HG03521 (cell line): ENCODE measurements around the gene TBX2.
A peak's percentile ranks its signal among the peaks of the same experiment; 100 is the strongest.

Experiments used
- ATAC-seq: cut with Tn5 transposase; IDR thresholded peaks from one replicate; pipeline ENCODE4 v1.9.1; 2021; ENCODE audit warnings: mild to moderate bottlenecking, moderate library complexity; ENCODE audit not compliant: unreplicated experiment

Gene TBX2

DNA sequence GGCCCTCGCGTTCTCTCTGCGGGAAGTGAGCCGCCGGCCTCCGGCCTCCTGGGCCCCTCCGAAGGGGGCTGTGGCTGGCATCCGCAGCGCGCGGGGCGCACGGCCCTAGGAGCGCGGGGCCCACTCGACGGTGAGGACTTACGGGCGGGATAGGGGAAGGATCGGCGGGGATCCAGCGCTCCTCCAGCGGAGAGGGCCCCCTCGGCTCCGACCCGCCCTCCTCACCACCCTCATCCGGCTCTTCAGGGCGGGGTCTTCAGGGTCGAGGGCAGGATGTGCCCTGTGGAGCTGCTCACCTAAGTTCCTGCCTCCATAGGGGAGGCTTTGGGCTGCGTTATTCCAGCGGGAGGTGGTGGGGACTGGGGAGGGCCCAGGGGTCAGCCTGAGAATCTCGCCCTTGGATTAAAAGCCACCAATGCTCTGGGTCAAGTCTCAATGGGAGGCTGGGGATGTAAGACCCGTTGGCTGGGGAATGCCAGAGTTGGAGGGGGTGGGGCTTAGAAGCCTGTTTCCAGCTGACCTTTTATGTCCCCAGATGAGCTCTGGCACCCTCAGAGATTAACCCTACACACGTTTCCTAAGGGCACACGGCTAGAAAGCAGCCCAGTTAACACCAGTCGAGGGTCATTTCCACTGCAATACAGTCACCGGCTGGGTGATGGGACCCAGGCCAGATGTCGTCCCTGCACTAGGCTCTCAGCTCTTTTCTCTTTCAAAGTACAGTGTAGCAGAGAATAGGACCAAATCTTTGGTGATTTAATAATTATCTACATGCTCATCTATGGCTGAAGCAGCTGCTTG lies 13.4 kb downstream of the TBX2 start:
- ATAC-seq = peak; percentile 1

DNA sequence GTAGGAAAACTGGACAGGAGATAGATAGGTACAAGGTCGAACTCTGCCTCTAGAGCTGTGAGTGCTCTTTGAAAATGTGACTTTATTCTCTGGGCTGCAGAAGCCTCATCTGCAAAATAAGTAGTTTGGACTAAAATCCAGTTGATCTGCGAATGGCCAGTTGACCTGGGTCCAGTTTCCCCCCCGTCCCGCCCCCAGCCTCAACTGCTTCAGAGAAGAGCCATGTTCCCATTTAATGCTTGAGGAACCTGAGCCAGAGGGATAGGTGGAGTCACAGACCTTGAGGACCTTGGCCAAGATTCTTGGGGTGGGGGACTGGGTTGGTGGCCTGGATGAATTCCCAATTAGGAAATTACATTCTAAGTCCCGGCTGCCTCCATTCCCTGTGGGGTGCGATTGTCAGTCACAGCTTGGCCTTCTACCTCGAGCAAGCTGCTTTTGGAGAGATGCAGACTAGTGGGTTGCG lies 14.1 kb downstream of the TBX2 start:
- ATAC-seq = no peak

DNA sequence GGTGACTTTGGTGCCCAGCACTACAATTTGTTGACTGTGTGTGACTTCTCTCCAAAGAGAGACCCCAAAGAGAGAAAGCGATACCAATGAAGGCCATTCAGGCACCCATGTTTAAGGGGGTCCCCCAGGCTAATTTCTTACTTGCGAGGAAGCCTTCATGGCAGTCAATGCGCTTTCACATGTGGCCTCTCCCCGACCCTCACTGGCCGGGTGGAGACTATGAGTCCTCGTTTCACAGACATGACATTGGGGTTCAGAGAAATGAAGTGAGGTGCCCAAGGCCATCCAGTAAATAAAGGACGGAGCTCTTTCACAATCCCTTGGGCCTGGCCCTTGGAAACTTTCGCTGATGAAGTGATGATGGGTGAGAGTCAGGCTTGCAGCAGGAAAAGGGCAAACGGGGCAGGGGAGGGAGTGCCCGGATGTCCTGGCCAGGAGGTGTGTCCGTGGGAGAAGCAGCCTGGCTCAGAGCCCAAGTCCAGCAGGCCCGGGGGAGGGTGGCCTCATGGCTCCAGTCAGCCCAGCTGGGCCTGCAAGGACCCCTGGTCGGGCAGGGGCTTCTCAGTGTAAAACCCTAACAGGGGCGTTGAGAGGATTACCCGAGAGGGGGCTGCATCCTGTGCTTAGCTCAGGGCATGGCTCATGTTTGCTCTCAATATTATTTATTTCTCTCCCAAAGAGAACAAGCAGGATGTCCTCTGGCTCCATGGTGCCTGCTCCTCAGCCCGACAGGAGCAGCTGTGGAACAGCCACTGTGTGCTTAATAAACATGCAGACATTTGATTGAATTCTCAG lies 14.7 kb downstream of the TBX2 start:
- no peak for ATAC-seq

DNA sequence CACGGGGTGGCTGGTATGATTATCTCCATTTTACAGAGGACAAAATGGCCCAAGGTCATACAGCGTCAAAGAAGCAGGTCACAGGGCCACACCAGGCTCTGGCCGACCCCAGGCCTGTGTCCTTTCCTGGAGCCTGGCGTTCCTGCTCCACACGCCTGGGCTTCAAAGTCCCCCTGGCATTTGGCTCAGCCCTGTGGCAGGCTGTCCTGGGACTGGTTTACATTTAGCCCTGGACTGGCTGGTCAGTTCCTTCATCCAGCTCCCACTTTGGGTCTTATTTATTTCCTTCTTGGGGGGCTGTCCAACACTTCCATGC lies 15.3 kb downstream of the TBX2 start:
- ATAC-seq = no peak

DNA sequence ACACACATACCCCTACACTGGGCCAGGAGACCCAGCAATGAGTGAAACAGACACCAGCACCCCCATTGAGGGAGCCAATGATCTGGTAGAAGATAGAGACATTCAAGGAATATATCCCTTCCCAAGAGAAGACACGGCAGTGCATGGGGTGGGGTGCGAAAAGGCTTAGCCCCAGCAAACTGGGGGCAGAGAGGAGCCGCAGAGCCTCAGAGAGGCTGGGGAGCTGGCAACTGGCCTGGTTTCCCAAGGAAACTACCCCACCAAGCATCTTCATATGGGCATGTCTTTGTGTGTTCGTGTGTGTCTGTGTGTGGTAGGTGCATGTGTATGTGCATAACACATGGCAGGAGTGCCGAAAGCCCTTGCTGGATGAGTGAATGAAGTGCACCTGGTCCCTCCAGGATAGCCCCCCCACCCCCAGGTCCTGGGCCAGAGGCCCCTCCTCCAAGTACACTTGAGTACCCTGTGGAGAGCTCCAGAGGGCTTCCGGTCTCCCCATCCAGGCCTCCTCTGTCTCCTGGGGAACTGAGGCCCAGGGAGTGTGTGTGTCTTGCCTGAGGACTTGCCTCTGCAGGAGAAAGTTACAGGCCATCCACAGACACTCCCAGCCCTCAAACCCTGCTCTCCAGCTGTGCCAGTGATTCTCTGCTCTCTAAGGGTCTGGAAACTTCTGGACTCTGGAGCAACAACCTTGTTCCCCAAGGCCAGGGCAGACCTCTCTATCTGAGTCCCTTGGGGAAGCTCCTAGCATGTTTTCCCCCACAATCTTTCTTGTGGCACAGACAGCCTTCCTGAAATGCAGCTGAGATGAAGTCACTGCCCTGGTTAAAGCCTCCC lies 15.9 kb downstream of the TBX2 start:
- ATAC-seq = no peak

DNA sequence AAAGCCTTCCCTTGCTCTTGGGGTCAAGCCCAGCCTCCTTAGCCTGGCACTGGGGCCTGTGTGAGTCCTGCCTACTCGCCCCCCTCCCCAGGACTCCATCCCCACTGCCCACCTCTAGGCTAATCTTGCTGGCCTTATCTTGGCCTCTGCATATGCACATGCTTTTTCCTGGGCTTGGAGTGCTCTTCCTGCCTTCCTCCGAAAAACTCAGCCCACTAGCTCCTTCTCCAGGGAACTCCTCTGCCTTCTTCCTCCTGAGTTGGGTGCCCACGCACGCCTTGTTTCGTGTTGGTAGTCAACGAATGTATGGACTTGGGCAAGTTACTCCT lies 16.5 kb downstream of the TBX2 start:
- no peak for ATAC-seq

DNA sequence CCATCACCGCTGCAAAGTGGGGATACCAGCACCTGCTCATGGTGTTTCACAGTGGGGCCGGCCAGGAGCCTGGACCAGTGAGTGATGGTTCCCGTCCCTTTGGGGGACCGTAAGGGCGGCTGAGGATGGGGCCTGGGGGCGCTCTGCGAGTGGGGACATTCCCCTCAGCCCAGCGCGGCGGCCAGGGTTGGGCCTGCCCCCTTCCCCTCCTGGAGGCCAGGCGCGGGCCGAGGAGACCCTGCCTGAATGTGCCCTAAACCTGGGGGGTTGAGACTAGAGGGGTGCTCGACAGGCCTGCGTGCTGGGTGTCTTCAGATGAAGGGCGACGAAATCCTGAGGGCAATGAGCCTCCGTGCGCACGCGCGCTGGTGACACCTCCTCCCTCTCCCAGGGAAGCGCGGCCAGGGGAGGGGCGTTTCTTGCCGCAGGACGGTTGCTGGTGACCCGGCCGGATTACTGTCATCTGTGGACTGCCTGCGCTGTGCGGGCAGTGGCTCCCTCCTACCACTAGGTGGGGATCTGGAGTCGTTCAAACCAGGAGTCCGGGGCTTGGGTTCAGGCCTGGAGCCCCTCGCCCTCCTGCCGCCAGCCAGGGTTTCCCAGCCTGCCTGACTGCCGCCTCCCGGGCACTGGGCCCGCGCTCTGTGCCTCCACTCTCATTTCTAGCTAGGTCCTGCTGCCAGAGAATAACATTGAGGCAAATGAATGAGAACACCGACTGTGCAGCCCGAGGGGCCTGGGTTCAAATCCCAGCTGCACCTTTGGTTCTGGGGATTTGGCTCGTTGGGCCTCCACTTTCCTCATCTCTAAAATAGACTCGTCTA lies 17.1 kb downstream of the TBX2 start:
- ATAC-seq = no peak

DNA sequence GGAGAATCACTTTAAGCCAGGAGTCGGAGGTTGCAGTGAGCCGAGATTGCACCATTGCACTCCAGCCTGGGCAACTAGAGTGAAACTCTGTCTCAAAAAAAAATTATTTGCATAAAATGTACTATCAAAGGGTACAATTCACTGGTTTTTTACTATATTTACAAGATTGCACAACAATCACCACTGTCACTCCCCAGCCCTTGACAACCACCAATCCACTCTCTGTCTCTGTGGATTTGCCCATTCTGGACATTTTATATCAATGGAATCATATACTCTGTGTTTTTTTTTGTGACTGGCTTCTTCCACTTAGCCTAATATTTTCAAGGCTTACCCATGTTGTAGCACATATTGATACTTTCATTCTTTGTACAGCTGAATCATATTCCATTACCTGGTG lies 18.8 kb downstream of the TBX2 start:
- no peak for ATAC-seq

DNA sequence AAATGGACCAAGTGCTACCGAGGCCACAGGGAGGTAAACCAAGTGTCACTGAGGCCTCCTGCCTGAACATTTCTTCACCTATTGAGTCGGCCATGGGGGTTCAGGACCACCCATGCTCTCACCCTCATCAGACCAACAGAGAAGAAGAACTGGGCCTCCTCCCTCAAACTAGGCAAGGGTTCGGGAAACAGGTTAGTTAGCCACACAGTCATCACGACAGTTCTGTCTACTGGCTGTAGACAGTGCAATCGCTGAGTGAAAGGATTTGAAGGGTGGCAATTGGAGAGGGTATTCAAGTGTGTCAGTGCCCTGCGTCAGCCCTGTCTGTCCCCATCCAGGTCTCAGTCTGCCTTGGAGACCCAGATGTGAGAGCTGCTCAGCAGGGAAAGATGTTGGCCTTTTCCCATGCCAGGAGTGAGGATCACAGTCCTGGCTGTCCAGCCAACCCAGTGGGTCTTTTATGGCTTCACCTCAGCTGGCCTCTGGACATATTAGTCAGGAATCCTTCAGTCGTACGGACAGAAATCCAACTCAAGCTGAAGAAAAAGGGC lies 19.9 kb downstream of the TBX2 start:
- no peak for ATAC-seq

DNA sequence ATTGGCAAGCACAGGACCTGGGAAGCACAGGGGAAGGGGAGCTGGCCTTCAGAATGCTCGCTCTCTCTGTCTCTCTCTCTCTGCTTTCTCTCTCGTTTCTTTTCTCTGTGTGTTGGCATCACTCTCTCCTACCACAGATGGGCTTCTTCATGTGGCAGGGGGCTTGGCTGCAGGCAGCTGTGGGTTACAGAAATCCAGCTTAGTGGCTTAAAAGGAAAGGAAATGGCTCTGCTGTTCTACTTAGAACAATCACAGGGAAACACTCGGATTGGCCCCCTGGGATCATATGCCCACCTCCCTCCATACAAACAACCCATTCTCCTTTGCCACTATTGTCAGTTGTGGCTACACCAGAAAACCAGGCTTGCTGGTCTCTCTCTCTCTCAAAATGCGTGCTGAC lies 20.4 kb downstream of the TBX2 start:
- no peak for ATAC-seq

DNA sequence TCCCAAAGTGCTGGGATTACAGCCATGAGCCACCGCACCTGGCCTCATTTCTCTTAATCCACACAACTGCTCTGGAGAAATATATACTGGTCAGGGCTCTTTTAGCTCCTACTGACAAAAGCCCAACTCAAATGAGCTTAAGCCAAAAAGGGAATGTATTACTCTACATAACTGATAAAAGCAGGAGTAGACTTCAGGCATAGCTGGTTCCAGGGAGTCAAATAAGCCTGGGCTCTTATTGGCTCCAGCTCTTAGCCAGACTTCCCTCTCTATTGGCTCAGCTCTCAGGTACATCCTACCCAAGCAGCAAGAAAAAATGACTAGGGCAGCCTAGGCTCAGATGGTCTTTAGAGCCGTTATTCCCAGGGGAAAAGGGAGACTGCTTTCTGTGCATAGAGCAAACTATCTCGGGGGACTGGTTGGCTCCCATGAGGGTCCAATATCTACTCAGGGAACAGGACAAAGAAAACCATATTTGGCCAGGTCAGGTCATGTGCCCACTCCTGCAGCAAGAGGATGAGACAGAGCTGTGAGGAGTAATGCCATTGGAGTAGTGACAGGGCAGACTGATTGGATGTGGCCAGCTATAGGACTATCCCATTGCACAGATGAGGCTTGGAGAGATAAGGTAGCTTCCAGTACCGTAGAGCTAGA lies 21.2 kb downstream of the TBX2 start:
- no peak for ATAC-seq

DNA sequence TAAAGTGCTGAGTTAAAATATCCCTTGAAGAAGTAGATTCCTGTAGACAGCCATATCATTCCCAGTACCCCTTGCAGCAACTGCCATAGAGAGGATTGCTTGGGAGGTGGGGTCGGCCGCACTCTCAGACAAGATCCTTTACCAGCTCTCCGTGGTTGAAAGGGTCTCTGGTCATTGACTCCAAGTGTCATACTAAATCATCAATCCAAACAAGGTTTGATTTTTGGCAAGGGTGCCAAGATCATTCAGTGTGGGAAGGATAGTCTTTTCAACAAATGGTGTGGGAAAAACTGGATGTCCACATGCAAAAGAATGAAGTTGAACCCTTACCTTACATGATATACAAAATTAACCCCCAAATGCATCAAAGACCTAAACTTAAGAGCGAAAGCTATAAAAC lies 21.8 kb downstream of the TBX2 start:
- no peak for ATAC-seq

DNA sequence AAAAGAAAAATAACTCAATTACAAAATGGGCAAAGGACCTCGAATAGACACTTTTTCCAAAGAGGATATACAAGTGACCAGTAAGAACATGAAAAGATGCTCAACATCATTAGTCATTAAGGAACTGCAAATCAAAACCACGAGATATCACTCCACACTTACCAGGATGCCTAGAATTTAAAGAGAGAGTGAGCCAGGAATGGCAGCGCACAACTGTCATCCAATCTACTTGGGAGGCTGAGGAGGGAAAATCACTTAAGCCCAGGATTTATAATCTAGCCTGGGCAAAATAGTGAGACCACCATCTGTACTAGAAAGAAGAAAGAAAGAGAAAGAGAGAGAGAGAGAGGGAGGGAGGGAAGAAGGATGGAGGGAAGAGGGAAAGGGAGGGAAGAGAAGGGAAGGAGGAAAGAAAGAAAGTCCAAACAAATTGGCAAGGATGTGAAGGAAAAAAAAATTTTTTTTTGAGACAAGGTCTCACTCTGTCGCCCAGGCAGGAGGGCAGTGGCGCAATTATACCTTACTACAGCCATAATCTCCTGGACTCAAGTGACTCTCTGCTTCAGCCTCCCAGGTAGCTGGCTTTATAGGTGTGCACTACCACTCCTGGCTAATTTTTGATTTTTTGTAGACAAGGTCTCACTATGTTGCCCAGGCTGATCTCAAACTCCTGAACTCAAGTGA lies 22.6 kb downstream of the TBX2 start:
- ATAC-seq = no peak

DNA sequence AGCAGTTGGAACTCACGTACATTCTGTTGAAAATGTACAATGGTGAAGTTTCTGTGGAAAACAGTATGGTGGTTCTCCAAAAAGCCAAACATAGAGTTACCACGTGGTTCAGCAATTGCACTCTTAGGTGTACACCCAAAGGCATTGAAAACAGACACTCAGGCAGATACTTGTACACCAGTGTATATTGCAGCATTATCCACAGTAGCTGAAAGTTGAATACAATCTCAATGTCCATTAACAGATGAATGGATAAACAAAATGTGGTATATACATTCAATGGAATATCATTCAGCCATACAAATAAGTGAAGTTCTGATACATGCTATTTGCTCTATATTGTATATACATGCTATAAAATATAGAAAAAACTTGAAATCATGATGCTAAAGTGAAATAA lies 23.2 kb downstream of the TBX2 start:
- ATAC-seq = no peak

DNA sequence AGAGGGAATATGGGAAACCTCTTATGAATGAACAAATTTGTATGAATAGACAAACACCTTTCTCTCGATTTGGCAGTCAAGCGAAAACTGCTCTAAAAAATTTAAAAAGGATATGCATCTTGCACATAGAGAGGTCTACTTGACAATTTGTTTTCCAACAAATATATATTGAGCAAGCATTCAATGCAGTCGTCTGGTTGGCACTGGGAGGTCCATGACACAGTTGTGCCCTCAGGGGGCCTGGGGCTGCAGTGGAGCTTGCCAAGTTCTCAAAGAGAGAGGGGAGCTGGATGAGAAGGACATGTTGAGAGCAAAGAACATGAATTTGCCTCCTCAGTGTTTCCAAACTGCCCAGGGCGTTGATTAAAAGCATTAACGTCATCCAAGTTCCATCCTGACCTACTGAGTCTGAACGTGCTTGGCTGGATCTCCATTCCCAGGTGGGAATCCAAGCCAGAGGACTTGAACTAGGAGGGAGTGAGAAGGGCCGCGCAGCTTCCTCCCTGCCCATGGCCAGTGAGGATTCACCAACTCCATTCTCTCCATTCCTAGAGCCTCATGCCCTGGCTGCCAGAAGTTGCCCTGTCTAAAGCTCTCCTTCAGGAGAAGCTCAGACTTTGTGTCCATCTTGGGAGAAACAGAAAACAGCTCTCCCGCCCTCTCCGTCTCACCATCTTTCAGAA lies 24.5 kb downstream of the TBX2 start:
- no peak for ATAC-seq

DNA sequence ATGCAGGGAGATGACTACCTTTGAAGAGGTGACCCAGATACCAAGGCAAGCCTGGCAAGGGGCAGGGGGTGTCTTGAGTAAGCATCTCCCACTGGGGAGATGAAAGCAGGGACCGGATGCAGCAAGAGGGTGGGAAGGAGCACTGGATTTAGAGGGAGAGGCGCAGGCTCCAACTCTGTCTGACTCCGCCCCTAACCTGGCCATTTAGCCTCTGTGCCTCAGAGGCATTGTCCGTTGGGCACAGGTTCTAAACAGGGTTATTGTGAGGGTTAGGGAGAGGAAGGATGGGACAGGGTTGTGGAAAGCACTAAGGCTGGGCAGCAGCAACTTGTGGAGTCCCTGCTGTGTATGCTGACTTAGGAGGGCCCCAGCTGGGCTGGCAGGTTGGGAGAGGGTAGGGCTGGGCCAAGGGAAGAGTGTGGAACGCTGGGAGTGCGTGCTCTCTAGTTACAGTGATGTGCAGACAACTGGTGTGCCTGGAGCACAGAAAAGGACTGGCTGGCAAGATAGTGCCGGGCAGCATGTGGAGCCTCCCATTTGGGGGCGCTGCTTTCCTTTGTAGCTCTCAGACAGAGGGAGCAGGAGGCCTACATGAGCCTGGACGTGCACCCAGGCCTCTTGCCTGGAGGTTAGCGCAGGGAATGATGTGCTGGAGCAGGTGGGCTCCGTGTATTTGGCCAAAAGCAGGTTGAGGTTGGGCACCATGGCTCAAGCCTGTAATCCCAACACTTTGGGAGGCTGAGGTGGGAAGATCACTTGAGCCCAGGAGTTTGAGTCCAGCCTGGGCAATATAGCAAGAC lies 26.2 kb downstream of the TBX2 start:
- ATAC-seq = no peak

DNA sequence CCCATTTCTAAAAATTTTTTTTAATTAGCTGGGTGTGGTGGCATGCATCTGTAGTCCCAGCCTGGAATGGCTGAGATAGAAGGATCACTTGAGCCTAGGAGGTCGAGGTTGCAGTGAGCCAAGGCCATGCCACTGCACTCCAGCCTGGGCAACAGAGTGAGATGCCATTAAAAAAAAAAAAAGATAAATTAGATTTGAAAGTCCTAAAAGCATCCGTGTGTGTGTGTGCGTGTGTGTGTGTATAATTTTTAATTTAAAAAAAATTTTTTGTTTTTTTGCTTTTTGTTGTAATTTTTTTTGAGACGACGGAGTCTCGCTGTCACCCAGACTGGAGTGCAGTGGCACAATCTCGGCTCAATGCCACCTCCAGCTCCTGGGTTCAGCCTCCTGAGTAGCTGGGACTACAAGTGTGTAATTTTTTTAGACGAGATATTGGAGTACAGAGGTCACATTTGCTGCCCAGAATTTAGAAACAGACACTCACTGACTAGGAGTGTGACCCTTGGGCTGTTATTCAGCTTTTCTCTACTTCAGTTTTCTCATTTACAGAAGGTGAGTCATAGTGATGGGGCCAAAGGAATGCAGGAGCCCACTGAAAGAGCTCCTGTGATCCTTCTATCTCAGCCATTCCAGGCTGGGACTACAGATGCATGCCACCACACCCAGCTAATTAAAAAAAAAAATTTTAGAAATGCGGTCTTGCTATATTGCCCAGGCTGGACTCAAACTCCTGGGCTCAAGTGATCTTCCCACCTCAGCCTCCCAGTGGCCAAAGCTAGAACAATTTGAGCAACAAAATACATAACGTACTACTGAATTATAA lies 27.1 kb downstream of the TBX2 start:
- no peak for ATAC-seq
